CD4-positive, alpha-beta T cell treated with Interleukin-21 for 1 hour (primary cell): Measurements from ENCODE around the gene SCGB1A1.
A peak's percentile ranks its signal among the peaks of the same experiment; 100 is the strongest.
"Not testable (repeated sequence)": the region's sequence is repeated elsewhere in the genome, so short reads cannot be mapped to it uniquely, and the experiment has no call there.

ENCODE experiments used
- DNase-seq: peaks from one replicate; pipeline ENCODE4 v3.0.0-alpha.2; 2020

Gene SCGB1A1, protein sequence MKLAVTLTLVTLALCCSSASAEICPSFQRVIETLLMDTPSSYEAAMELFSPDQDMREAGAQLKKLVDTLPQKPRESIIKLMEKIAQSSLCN

DNA sequence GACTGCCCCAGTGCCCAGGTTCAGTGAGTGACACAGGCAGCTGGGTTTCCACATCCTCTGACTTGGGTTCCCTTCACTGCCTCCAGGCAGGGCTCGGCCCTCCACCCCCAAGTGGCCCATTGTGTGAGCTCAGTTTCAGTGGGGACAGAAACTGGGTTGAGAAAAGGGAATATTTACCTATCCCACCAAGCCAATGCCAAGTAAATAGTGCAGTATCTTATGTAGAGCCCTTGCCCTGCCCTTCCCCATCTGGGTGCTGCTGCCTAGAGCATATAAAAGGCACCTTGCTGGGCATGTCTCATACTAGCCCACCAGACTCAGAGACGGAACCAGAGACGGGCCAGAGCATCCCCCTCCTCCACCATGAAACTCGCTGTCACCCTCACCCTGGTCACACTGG is at the start of gene SCGB1A1:
SCGB1A1 (plus strand) TSS at position 301 of the 400 bp plus-strand sequence; CDS start at position 364, 63 bp downstream.
- DNase-seq = no peak

DNA sequence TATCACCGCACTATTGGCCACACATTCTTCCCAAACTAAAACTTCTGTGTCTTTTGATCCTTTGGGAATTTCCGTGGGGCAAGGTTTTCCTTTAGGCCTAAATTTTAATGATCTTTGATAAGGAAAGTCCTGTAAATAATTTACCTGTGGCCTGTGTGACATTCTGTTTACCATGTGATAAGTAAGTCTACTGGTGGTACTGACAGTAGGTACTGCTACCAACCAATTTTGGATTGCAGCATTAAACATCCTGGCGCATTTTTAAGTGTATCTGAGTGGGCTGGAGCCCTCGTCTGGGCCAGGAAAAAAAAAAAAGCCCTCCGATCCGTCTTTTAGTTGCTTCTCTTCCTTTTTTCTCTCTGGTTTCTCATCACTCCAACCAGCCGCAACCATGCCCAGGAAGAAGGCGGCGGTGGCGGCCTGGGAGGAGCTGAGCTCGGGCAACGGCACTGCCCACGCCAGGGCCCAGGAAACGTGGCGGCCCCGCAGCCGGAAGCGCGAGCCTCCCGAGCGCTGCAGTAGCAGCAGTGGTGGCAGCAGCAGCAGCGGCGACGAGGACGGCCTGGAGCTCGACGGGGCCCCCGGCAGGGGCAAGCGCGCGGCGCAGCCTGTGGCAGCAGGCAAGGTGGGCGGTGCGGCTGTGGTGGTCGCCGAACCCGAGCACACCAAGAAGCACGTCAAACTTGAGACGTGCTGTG is 47.9 kb upstream of the SCGB1A1 start:
- DNase-seq = peak; percentile 50

DNA sequence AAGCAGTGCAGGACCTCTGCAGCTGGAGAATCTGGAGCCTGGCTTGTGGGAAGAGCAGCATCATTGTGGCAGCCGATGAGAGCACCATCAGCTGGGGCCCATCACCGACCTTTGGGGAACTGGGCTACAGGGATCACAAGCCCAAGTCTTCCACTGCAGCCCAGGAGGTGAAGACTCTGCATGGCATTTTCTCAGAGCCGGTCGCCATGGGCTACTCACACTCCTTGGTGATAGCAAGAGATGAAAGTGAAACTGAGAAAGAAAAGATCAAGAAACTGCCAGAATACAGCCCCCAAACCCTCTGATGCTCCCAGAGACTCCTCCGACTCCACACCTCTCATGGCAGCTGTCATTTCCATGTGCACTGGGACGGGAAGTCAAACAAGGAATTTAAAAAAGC is 46.0 kb upstream of the SCGB1A1 start:
- DNase-seq = no peak

DNA sequence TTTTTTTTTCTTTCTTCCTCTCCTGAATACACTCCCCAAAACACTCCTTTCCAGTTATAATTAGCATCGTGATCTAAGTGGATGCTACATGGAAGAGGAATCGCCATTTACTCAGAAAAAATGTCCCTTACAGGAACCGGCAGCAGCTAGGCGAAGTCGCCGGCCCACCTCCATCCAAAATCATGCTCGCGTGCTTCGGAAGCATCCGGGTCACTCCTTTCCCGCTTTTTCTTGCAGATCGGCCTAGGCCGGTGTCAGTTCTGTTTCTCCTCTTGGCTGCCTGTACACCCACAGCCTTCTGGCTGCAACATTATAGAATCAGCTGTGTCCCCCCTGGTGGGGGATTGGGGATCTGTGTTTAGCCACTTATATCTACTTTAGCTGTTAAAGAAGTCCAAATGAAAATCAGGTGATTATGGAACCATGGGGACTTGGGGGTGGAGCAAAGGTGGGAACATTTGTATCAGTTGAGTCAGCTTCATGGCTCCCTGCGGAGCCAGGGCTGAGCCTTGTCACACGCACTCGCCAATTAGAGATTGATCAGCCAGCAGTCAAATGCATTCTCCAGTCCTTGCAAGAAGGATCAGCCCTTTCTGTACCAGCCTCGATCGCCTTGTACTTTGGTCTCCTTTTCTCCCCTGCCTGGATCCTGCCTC is 45.2 kb upstream of the SCGB1A1 start:
- DNase-seq = no peak

DNA sequence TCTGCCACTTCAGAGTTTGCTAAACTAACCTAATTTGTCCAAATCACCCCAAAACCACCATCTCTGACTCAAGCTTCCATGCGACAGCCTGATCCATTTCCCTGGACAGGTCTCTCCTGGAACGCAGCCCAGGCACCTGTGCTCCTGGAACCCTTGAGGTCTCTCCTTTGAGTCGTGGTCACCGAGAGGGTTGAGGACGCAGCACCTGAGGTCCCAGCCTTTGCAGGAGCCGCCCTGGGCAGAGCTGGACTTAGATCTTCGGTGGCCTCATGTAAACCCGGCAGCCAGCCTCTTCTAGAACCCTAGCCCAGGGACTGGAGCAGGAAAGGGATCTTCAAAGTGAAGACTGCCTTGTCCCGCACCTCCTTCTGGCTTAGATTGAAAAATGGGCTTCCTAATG is 44.0 kb upstream of the SCGB1A1 start:
- DNase-seq = no peak

DNA sequence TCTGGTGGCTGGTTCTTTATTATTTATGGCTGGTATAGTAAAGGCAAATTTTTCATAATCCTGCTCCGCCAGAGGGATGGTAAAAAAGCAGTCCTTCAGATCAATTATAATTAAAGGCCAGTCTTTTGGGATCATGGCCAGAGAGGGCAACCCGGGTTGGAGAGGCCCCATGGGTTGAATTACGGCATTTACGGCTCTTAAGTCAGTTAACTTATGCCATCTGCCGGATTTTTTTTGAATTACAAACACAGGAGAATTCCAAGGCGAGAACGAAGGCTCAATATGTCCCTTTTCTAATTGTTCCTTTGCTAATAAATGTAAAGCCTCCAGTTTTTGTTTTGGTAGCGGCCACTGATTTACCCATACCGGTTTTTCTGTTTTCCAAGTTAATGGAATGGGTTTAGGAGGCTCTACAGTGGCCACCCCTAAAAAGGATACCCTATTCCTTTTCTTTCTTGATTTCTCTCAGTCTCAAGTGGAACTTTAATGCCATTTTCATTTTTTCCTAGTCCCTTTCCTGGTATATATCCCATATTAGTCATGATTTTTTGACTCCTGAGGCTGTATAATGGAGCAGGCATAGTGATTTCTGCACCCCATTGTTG is 40.3 kb upstream of the SCGB1A1 start:
- DNase-seq = peak; percentile 69

DNA sequence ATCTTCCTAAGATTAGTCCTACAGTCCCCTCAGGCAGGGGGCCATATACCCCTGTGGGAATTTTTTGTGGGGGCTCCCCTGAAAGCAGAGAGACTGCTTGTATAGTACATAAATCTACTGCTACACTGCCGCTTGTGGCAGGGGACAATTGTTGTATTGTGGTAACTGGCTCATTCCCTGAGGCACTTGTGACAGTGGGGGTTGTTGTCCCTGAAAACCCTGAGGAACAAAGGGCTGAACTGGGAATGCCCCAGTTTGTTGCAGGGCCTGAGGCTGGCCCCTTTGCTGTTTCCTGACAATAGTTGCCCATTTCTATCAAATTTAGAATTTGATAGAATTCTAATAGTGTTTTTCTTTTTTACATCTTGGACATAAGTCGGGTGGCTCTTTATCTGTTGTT is 39.2 kb upstream of the SCGB1A1 start:
- not testable (repeated sequence) for DNase-seq

DNA sequence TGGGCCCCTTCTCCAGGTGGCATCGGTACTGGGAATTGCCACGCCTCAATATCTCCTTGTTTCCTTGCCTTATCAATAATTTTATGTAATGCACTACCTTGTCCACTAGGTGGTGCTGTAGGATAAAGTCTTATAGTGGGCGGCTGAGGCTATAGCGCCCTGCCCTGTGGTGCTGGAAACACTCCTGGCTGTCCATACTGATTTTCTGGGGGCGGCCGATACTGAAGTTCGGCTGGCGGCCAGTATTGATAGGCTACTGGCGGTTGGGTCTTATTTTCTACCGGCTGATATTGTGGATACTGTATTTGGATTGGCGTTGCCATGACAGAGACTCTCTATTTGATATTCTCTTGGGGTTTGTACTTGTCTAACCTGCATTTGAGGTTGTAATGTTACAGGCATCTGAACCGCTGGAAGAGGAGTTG is 38.0 kb upstream of the SCGB1A1 start:
- peak; percentile 81 for DNase-seq

DNA sequence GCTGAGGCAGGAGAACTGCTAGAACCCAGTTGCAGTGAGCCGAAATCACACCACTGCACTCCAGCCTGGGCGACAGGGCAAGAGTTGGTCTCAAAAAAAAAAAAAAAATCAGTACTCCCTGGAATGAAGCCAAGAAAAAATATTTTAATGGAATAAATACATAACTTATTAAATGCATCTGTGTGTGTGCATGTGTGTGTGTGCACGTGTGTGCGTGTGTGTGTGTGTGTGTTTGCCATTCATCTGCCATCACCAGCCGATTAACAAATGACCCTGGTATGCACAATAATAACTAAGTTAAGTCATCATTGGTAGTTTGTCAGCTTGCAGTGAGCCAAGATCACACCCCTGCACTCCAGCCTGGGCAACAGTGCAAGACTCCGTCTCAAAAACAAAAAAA is 35.0 kb upstream of the SCGB1A1 start:
- DNase-seq = no peak

DNA sequence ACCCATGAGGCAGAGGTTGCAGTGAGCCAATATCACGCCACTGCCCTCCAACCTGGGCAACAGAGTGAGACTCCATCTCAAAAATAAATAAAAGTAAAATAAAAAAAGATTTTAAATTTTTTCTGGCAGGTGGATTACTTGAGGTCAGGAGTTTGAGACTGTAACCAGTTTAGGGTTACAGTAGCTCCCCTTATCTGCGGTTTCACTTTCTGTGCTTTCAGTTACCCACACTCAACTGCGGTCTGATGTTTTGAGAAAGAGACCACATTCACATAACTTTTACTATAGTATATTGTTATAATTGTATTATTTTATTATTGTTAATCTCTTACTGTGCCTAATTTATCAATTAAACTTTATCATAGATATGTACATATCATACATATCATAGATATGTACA is 32.8 kb upstream of the SCGB1A1 start:
- peak; percentile 55 for DNase-seq

DNA sequence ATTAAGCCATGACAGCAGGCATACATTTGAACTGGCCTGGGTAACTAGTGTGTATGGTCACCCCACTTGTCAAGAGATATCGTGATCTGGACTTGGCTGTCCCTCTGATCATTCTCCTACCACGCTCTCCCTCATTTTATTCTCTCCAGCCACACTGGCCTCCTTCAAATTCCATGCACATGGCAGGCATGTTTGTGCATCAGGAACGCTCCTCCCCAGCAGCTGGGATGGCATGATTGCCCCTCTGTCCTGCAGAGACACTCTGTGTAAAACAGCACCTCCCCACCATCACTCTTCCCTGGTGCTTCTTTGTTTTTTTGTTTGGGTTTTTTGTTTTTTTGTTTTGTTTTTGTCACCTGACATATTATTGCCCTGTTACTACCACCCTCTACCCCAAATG is 31.5 kb upstream of the SCGB1A1 start:
- no peak for DNase-seq

DNA sequence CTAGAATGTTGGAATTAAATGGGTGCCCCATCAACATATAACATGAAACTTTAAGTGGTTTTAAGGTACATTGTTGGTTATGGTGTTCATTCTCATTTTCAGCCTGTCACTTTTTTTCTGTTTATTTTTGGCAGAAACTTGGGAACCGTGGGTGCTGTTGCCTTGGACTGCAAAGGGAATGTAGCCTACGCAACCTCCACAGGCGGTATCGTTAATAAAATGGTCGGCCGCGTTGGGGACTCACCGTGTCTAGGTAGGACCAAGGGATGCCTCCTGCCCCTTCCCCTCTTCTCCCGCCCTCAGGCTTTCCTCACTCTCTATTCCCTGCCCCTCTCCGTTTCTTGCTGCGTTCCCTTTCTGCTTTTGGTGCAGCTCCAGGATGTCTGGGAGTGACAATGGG is 29.8 kb upstream of the SCGB1A1 start:
- no peak for DNase-seq

DNA sequence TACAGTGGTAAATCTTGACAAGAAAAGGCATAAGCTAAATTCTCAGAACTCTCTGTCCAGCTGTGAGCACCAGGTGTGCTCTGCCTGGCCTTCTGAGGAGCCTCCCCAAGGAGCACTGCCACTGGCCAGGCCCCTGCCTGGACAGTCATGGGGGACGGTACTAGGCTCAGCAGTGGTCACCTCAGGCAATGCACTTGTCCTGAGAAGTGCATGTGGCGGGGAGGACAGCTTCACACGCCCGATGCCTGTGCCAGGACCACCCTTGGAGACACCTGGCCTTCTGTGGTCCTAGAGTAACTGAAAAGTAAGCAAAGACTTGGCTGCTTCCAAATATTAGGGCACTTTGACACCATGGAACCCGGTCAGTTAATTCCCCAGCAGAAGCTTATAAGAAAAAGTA is 28.6 kb upstream of the SCGB1A1 start:
- no peak for DNase-seq

DNA sequence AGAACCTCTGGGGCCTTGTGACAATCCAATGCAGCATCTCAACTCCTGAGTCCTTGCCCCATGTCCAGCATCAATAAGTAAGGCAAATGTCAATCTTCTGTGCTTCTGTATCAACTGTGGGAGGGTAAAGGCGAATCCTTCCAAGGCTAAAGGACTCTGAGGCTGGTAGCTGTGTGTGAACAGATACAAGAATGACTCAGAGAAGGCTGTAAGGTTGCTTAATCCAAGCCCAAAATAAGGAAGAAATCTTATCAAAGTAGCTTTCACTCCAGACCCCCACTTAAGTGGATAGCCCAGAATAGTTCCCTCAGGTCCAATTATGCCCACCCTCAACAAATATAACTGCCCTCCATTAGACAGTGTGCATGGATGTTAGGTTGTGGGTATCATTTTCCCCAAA is 28.1 kb upstream of the SCGB1A1 start:
- no peak for DNase-seq

DNA sequence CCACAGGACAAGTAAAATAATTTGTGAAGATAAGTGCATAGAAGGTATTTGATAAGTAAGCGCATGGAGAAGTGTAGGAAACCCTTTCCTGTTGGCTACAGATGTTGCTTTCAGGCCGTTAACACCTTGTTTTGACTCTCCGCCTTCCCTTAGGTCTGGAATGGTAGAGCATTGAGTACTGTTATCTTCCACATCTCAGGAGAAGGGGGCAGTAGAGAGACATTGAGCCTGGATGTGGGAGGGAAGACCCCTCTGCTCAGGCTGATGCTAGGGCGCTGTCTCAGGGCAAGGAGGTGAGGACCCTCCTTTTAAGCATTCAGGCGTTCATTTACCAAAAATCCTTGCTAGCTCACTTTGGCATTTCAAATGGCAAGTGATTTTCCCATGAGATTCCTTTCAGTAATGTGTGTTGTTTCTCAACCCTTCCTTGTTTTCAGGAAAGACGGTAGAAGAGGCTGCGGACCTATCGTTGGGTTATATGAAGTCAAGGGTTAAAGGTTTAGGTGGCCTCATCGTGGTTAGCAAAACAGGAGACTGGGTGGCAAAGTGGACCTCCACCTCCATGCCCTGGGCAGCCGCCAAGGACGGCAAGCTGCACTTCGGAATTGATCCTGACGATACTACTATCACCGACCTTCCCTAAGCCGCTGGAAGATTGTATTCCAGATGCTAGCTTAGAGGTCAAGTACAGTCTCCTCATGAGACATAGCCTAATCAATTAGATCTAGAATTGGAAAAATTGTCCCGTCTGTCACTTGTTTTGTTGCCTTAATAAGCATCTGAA is 27.0 kb upstream of the SCGB1A1 start:
- no peak for DNase-seq

DNA sequence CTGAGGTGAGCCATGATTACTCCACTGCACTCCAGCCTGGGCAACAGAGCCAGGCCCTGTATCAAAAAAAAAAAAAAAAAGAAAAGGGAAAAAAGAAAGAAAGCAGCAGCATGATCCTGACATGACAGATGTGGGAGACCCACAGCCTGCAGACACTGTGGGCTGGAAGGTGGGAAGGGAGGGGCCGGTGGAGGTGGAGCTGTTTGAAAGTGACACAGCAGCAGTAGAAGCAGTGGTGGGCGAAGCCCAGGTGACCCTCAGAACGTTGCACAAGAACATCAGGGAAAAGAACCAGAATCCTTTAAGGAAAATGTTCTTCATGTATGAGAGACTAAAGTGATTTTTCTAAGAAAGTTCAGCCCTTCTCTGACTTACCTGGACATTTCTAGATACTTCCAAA is 26.3 kb upstream of the SCGB1A1 start:
- no peak for DNase-seq

DNA sequence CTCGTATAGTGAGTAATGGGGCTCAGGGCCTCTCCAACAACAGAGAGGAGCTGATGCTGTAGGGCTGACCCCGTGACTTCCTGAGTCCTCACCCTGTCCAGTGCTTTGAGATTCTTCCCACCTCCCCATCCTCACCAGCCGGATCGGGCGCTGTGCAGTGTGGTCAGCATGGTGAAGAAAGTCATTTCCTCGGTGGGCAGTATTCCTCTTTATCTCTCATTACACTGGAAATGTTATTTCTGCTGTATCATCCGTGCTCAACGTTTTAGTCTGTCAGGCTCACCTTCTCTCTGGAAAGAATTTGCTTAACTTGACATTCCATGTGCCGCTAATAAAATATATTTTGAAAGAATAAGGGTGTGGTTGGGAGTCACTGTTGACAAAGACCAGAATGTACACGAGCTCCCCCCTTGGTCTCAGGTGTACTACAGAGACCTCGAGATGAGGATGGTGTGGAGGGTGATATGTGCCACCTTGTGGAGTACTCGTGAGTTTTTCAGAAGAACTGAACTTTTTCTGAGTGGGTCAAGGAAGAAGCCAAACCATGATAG is 25.7 kb upstream of the SCGB1A1 start:
- DNase-seq = peak; percentile 61

DNA sequence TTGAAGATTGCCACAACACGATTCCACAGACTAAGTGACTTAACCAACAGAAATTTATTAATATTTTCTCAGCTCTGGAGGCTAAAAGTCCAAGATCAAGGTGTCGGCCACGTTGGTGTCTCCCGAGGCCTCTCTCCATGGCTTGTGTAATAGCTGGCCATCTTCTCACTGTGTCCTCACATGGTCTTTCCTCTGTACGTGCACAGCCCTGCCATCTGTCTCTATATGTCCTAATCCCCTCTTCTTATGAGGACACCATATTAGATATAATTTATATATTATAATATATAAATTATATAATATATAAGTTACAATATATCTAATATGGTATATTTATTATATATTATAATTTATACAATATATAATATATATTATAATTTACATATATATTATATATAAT is 25.1 kb upstream of the SCGB1A1 start:
- no peak for DNase-seq

DNA sequence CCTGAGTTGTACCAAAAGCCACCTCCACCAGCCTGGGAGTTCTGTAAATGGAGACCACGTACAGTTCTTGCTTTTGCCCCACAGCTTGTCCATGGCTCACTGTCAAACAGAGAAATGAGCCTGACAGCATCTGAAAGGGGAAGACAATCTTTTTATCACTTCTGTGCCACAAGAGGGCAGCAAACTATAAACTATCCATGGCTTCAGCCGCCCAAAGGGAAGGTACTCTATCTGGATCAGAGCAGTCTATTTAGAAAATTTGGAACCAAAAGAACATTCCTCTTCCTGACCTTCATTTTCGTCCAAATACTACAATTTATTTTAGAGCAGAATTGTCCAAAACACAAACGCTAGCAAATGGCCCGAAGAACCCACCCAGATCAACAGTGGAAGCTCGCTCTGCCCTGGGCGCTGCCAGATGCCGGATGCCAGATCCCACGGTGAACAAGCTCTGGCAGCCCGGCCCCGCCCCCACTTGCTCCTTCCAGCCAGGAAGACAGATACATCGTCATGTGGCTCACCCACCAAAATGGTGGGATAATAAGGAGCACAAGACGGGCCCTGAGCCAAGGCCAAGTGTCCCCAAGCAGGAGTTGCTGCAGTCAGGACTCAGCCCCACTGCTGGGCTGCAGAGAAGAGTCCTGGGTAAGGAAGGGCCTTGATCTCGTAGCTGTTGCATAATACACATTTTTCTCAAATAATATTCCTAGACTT is 23.9 kb upstream of the SCGB1A1 start:
- DNase-seq = peak; percentile 78

DNA sequence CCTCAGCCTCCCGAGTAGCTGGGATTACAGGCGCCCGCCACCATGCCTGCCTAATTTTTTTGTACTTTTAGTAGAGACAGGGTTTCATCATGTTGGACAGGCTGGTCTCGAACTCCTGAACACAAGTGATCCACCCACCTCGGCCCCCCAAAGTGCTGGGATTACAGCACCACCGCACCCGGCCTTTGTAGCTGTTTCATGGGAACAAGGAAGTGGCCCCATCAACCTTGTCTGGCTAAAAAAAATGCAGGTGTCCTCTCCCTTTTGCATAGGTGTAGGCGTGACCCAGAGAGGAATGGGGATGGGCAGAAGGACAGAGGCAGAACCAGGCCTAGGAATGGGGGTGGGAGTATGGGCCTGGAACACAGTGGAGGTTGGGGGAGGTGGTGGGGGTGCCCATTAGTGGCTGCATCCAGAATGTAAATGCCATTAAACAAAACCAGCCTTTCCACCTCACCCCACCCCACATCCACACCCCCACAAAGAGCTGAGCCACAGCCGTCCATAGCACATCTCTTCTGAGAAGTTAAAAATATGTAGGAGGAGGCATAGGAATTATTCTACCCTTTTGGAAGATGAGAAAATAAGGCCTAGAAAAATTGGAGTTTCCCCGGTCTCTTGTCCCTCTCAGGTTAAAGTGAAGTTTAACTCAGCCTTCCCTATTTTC is 22.8 kb upstream of the SCGB1A1 start:
- no peak for DNase-seq
